Endodermal cell (in vitro differentiated cells): ENCODE results near the gene SPATA45. TPM values are rescaled to one million over a fixed set of nuclear protein-coding genes. Genes with fewer than 3 reads are reported as not detected.

Source experiments
- DNase-seq: peaks from one replicate; pipeline ENCODE4 v3.0.0-alpha.2; 2017
- H3K27ac ChIP-seq: 2 replicates; pipeline ENCODE4 v1.5.1; 2013; ENCODE audit warnings: mild to moderate bottlenecking, low read depth, low read length, moderate library complexity
- H3K27me3 ChIP-seq: 2 replicates; pipeline ENCODE4 v1.6.1; 2013; ENCODE audit warnings: mild to moderate bottlenecking, low read length, moderate library complexity; ENCODE audit not compliant: insufficient read depth, control insufficient read depth, poor library complexity, severe bottlenecking
- H3K36me3 ChIP-seq: 2 replicates; pipeline ENCODE4 v1.7.0; 2013; ENCODE audit warnings: mild to moderate bottlenecking, low read length, moderate library complexity; ENCODE audit not compliant: control insufficient read depth, insufficient read depth
- H3K4me1 ChIP-seq: one replicate; pipeline ENCODE4 v1.7.0; 2013; ENCODE audit warnings: low read length; ENCODE audit not compliant: control insufficient read depth, insufficient read depth
- H3K4me3 ChIP-seq: 2 replicates; pipeline ENCODE4 v1.5.1; 2013; ENCODE audit warnings: mild to moderate bottlenecking, low read length, moderate library complexity
- H3K9ac ChIP-seq: 2 replicates; pipeline ENCODE4 v1.6.1; 2013; ENCODE audit warnings: mild to moderate bottlenecking, low read length, moderate library complexity; ENCODE audit not compliant: poor library complexity, severe bottlenecking; ENCODE audit errors: extremely low read depth
- H3K9me3 ChIP-seq: 2 replicates; pipeline ENCODE4 v1.6.1; 2013; ENCODE audit warnings: mild to moderate bottlenecking, low read length, moderate library complexity; ENCODE audit not compliant: control insufficient read depth
- H3K27ac Mint-ChIP-seq: 2 replicates; pipeline ENCODE4 v1.8.0; 2020; ENCODE audit warnings: mixed read lengths
- H3K27me3 Mint-ChIP-seq: 2 replicates; pipeline ENCODE4 v1.8.0; 2021; ENCODE audit warnings: mild to moderate bottlenecking, mixed read lengths; ENCODE audit not compliant: insufficient read depth
- H3K36me3 Mint-ChIP-seq: 2 replicates; pipeline ENCODE4 v1.8.0; 2020; ENCODE audit warnings: low read depth, mixed read lengths
- H3K4me1 Mint-ChIP-seq: 2 replicates; pipeline ENCODE4 v1.8.0; 2020; ENCODE audit warnings: mixed read lengths
- H3K4me3 Mint-ChIP-seq: 2 replicates; pipeline ENCODE4 v1.8.0; 2020; ENCODE audit warnings: mild to moderate bottlenecking, moderate library complexity, mixed read lengths
- H3K9me3 Mint-ChIP-seq: 2 replicates; pipeline ENCODE4 v1.8.0; 2020; ENCODE audit warnings: mild to moderate bottlenecking, mixed read lengths
- CTCF ChIP-seq: fragments of 200-600 bp; sonication (generic); conservative IDR thresholded peaks from 2 replicates; pipeline ENCODE4 v1.5.0; 2021; ENCODE audit warnings: antibody characterized with exemption, mild to moderate bottlenecking
- WGBS, 2 experiments: methylation state at CpG; one replicate each; pipeline versions ENCODE4 v1.1.5 to v1.1.7; 2013; ENCODE audit warnings: missing lambda C conversion rate in 2 of 2, mixed read lengths in 1 of 2; ENCODE audit not compliant: insufficient coverage in 1 of 2, insufficient read length in 1 of 2; 5-methylcytosine and 5-hydroxymethylcytosine counted together
- total RNA-seq, 2 donors: library from RNA; stranded (reverse); fragmentation: NEBNext Ultra II Directional in 1 of 2; extraction: Animal tissue kit (Norgen Biotek cat#: 25700) in 1 of 2; gene quantifications; 2 replicates in 1 of 2; 3 replicates in 1 of 2; pipeline ENCODE4 v1.2.1, GENCODE V29; 2021

SPATA45 gene
- total RNA-seq, 2 donors from 2014 or later, result not detected

DNA sequence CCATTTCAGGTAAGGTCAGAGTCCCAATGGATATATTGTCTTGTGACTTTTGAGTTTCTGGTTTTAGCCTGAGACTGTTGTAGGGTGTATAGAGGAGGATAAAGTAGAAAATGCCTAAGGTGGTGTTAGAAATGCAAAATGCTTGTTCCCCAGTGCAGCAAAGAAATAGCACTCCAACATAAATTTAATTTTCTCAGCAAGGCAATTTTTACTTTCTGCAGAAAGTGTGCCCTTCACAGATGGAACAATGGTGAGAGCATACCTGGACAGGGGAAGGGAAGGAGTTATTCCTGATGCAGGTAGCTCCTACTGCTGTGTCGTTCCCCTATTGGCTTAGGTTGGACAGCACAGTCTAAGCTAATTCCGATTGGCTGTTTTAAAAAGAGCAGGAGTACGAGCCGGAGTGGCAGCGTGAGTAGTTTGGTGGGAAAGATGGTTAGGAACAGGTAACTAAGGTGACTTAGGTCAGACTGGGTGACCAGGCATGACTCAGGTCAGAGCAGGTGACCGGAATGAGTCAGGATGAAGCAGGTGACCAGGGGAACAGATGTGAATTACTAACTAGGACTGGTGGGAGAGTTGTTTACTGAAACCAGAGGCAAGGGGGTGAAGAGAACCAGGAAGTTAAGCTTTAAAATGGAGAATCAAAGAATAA lies 21.5 kb downstream of the SPATA45 start:
- Mint-ChIP-seq H3K27me3 (peaks cover 2% of the 10 kb centered on the region), H3K9me3 (peaks cover 37% of the 10 kb centered on the region), H3K27ac (no peak overlapping the region), H3K4me1 (peaks cover 8% of the 10 kb centered on the region), H3K4me3 (no peak overlapping the region), H3K36me3 (peaks cover 17% of the 10 kb centered on the region)
- peak; percentile 49 for DNase-seq
- no peaks in the 10 kb centered on the region for H3K4me1 ChIP-seq
- H3K36me3 ChIP-seq, result no peaks in the 10 kb centered on the region
- H3K4me3 ChIP-seq, result peak overlapping the region; percentile 33
- no peak overlapping the region for H3K9ac ChIP-seq
- H3K27me3 ChIP-seq, result no peaks in the 10 kb centered on the region
- 95 to 97% methylated on average over 6 of the region's 6 CpGs for WGBS, 2 experiments
- H3K27ac ChIP-seq, result no peak overlapping the region
- H3K9me3 ChIP-seq, result peaks cover 33% of the 10 kb centered on the region
- no peak for TF ChIP-seq CTCF

- Mint-ChIP-seq H3K4me1 (peaks cover 8% of the 10 kb centered on the region), H3K4me3 (no peak overlapping the region), H3K27ac (no peak overlapping the region), H3K9me3 (peaks cover 37% of the 10 kb centered on the region), H3K27me3 (peaks cover 2% of the 10 kb centered on the region), H3K36me3 (peaks cover 17% of the 10 kb centered on the region)
- Histone ChIP-seq H3K36me3 (no peaks in the 10 kb centered on the region), H3K9ac (no peak overlapping the region), H3K27me3 (no peaks in the 10 kb centered on the region), H3K9me3 (peaks cover 33% of the 10 kb centered on the region), H3K4me3 (no peak overlapping the region), H3K4me1 (no peaks in the 10 kb centered on the region), H3K27ac (no peak overlapping the region)
- no peak for DNase-seq
- WGBS, 2 experiments, result 94 to 96% methylated on average over 12 to 16 of the region's 16 CpGs
- no peak for TF ChIP-seq CTCF
Observed at GRCh38 chr1:212824201-212824600, 23.2 kb downstream of the SPATA45 start.

GRCh38 chr1:212822956-212823355 lies 24.5 kb downstream of the SPATA45 start:
- 93 to 94% methylated on average over 3 of the region's 3 CpGs for WGBS, 2 experiments
- peaks cover 5% of the 10 kb centered on the region for H3K4me1 Mint-ChIP-seq
- peaks cover 37% of the 10 kb centered on the region for H3K9me3 Mint-ChIP-seq
- H3K36me3 ChIP-seq, result no peaks in the 10 kb centered on the region
- H3K4me1 ChIP-seq, result no peaks in the 10 kb centered on the region
- no peak overlapping the region for H3K4me3 ChIP-seq
- H3K9me3 ChIP-seq, result peaks cover 33% of the 10 kb centered on the region
- no peak for DNase-seq
- no peak for TF ChIP-seq CTCF
- H3K27me3 Mint-ChIP-seq, result peaks cover 2% of the 10 kb centered on the region
- peaks cover 17% of the 10 kb centered on the region for H3K36me3 Mint-ChIP-seq
- H3K27me3 ChIP-seq, result no peaks in the 10 kb centered on the region
- no peak overlapping the region for H3K27ac ChIP-seq
- H3K9ac ChIP-seq, result no peak overlapping the region
- no peak overlapping the region for H3K27ac Mint-ChIP-seq
- H3K4me3 Mint-ChIP-seq, result no peak overlapping the region
